Measurements from ENCODE around the gene RNF220. TPM values are rescaled to one million over a fixed set of nuclear protein-coding genes. Genes with fewer than 3 reads are reported as not detected.

The RNF220 gene
- total and polyA plus RNA-seq, 2 donors (not counting 3 experiments of a cell fraction or from before 2014, with no cell fraction given), result 62.7 to 66.6 TPM

- no peak for TF ChIP-seq CTCF (IDR thresholded peaks at IDR 0.05; ENCODE audit: extremely low read depth in 1 of 2, insufficient read depth in 1 of 2, low read depth in 1 of 2, low read length in 2 of 2)
- no peak for TF ChIP-seq MAX (IDR thresholded peaks at IDR 0.05; ENCODE audit: insufficient read depth, insufficient read length)
- no peak for TF ChIP-seq JUN (IDR thresholded peaks at IDR 0.05; ENCODE audit: borderline replicate concordance, insufficient read depth, insufficient read length, low read depth)
- no peak for TF ChIP-seq POLR2AphosphoS5 (IDR thresholded peaks at IDR 0.05; ENCODE audit: insufficient read depth, low read depth, low read length)
- no peak for TF ChIP-seq MYC (IDR thresholded peaks at IDR 0.05; ENCODE audit: low read depth, low read length)
- TF ChIP-seq EZH2 (IDR thresholded peaks at IDR 0.05; ENCODE audit: borderline replicate concordance, low read depth, low read length, severe bottlenecking), result no peak
- TF ChIP-seq GATA2 (IDR thresholded peaks at IDR 0.05; ENCODE audit: insufficient read depth, insufficient read length, low read depth, low read length), result no peak
- no peak for TF ChIP-seq POLR2A (IDR thresholded peaks at IDR 0.05; ENCODE audit: low read depth, low read length)
- no peak for TF ChIP-seq FOS (IDR thresholded peaks at IDR 0.05; ENCODE audit: borderline replicate concordance, insufficient read depth, low read length)
- H3K9me3 ChIP-seq (replicated peaks; ENCODE audit: control insufficient read depth, insufficient read depth, low read length), result no peaks in the 10 kb centered on the region
- FAIRE-seq, result no peak
- H3K27me3 ChIP-seq (ENCODE audit: control insufficient read depth in 2 of 2, insufficient read depth in 2 of 2, low read length in 2 of 2), result peaks cover 15 to 16% of the 10 kb centered on the region in 2 experiments
- no peak overlapping the region for H2AFZ ChIP-seq (ENCODE audit: low read depth, low read length)
- no peaks in the 10 kb centered on the region for H3K9me1 ChIP-seq (replicated peaks; ENCODE audit: control insufficient read depth, extremely low read depth, insufficient read depth, low read length)
- dilution Hi-C loops (cut with MboI; ENCODE audit: extremely low pct_ligation_motif_present, low sequenced_read_pairs) (no loop called here), intact Hi-C loops (cut with micrococcal nuclease) (no loop called here)
- no peak overlapping the region for H3K4me3 ChIP-seq (replicated peaks in 1 of 3; ENCODE audit: insufficient read depth in 1 of 3, low read depth in 1 of 3, low read length in 3 of 3)
- H3K27ac ChIP-seq (ENCODE audit: insufficient read depth, low read depth, low read length), result no peak overlapping the region
- CTCF ChIA-PET, result interaction anchor here (1.0 to 5.8 kb wide), 3 partner anchors 37 to 233 kb away, joined by 3 to 109 read pairs (median 12); no protein-coding TSS in a partner anchor
- H3K4me2 ChIP-seq (ENCODE audit: insufficient read depth, low read length), result no peak overlapping the region
- H3K4me1 ChIP-seq (ENCODE audit: control insufficient read depth, extremely low read depth, insufficient read depth, low read length), result no peaks in the 10 kb centered on the region
- H3K9ac ChIP-seq (replicated peaks; ENCODE audit: extremely low read depth, insufficient read depth, low read length), result no peak overlapping the region
- no peaks in the 10 kb centered on the region for H3K79me2 ChIP-seq (ENCODE audit: control insufficient read depth, insufficient read depth, low read length)
- DNase-seq (ENCODE audit: low read depth, low spot score), result no peak
- POLR2A ChIA-PET, result no interaction called here
- H3K36me3 ChIP-seq (ENCODE audit: control insufficient read depth in 2 of 2, extremely low read depth in 1 of 2, insufficient read depth in 2 of 2, low read length in 2 of 2), result no peaks in the 10 kb centered on the region
- no peaks in the 10 kb centered on the region for H4K20me1 ChIP-seq (replicated peaks; ENCODE audit: control insufficient read depth, extremely low read depth, insufficient read depth, low read length)
- no TSS peak for BruUV-seq (replicated peaks)
These were observed 205.6 kb downstream of the RNF220 start for GRCh38 chr1:44610527-44611148.
